ENCODE data around the gene PROZ. TPM values are rescaled to one million over a fixed set of nuclear protein-coding genes. Genes with fewer than 3 reads are reported as not detected.

Gene PROZ
- total and polyA plus RNA-seq, 2 of the 13 experiments (the other 11 are each of a cell fraction or from before 2014, with no cell fraction given): 5.6 to 22.5 TPM

DNA sequence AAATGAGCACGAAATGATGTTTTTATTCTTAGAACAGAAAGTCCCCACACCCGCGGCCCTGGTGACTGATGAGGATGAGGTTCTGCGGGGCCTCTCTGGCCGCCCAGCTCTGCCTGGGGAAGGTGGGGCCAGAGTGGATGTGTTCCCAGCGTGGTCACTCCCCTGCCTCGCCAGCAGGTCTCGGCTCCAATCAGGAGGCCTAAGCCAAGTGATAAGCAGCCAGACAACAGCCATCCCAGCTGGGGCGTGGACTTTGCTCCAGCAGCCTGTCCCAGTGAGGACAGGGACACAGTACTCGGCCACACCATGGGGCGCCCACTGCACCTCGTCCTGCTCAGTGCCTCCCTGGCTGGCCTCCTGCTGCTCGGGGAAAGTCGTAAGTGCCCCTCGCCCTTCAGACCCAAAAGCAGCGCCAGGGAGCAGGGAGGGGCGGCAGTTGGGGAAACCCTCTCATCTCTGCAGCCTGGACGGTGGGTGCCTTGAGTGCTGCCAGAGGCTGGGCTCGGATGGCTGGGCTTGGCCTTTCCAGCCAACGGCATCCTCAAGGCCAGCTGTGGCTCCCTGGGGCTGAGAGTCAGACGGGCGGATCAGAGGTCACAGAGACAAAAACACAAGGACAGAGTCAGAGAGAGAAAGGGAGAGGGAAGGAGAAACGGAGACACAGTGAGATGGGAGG, 35.8 kb upstream of the PROZ start, which contains the start of gene F10 (continued):
- TF ChIP-seq TCF12 (IDR thresholded peaks at IDR 0.05): no peak
- TF ChIP-seq TCF12 (CRISPR knock-in tag; IDR thresholded peaks at IDR 0.05): 0 out of 2 replicates have a peak, but pooled peaks have one; percentile 55
- no peak for TF ChIP-seq ZNF7 (CRISPR knock-in tag; IDR thresholded peaks at IDR 0.05)
- TF ChIP-seq SNRNP70 (IDR thresholded peaks at IDR 0.05; ENCODE audit: low read depth, low read length): no peak
- peak; percentile 96 for TF ChIP-seq ZSCAN5A (CRISPR knock-in tag; IDR thresholded peaks at IDR 0.05; ENCODE audit: borderline replicate concordance)
- TF ChIP-seq MXD4 (CRISPR knock-in tag; IDR thresholded peaks at IDR 0.05): peak; percentile 58; the same call in 1 of the 2 replicates
- TF ChIP-seq ZNF263 (CRISPR knock-in tag; IDR thresholded peaks at IDR 0.05): peak; percentile 65
- TF ChIP-seq ZKSCAN5 (CRISPR knock-in tag; IDR thresholded peaks at IDR 0.05): peak; percentile 57
- no peak for TF ChIP-seq FIP1L1 (IDR thresholded peaks at IDR 0.05; ENCODE audit: borderline replicate concordance, insufficient read depth, low read depth, low read length)
- TF ChIP-seq ZSCAN20 (CRISPR knock-in tag; IDR thresholded peaks at IDR 0.05; ENCODE audit: borderline replicate concordance): no peak; the same call in 1 of the 2 replicates
- TF ChIP-seq, protein P1, sequence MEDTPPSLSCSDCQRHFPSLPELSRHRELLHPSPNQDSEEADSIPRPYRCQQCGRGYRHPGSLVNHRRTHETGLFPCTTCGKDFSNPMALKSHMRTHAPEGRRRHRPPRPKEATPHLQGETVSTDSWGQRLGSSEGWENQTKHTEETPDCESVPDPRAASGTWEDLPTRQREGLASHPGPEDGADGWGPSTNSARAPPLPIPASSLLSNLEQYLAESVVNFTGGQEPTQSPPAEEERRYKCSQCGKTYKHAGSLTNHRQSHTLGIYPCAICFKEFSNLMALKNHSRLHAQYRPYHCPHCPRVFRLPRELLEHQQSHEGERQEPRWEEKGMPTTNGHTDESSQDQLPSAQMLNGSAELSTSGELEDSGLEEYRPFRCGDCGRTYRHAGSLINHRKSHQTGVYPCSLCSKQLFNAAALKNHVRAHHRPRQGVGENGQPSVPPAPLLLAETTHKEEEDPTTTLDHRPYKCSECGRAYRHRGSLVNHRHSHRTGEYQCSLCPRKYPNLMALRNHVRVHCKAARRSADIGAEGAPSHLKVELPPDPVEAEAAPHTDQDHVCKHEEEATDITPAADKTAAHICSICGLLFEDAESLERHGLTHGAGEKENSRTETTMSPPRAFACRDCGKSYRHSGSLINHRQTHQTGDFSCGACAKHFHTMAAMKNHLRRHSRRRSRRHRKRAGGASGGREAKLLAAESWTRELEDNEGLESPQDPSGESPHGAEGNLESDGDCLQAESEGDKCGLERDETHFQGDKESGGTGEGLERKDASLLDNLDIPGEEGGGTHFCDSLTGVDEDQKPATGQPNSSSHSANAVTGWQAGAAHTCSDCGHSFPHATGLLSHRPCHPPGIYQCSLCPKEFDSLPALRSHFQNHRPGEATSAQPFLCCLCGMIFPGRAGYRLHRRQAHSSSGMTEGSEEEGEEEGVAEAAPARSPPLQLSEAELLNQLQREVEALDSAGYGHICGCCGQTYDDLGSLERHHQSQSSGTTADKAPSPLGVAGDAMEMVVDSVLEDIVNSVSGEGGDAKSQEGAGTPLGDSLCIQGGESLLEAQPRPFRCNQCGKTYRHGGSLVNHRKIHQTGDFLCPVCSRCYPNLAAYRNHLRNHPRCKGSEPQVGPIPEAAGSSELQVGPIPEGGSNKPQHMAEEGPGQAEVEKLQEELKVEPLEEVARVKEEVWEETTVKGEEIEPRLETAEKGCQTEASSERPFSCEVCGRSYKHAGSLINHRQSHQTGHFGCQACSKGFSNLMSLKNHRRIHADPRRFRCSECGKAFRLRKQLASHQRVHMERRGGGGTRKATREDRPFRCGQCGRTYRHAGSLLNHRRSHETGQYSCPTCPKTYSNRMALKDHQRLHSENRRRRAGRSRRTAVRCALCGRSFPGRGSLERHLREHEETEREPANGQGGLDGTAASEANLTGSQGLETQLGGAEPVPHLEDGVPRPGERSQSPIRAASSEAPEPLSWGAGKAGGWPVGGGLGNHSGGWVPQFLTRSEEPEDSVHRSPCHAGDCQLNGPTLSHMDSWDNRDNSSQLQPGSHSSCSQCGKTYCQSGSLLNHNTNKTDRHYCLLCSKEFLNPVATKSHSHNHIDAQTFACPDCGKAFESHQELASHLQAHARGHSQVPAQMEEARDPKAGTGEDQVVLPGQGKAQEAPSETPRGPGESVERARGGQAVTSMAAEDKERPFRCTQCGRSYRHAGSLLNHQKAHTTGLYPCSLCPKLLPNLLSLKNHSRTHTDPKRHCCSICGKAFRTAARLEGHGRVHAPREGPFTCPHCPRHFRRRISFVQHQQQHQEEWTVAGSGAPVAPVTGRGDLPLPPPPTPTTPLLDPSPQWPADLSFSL (CRISPR knock-in tag; IDR thresholded peaks at IDR 0.05): no peak
- TF ChIP-seq ZNF543 (CRISPR knock-in tag; IDR thresholded peaks at IDR 0.05): peak; percentile 93
- TF ChIP-seq ZNF589 (CRISPR knock-in tag; conservative IDR thresholded peaks at IDR 0.05): peak; percentile 95; the same call in 1 of the 2 replicates
- no peak; the same call in none of the 2 replicates for TF ChIP-seq SMC3 (IDR thresholded peaks at IDR 0.05; ENCODE audit: low read length)
- 0 out of 2 replicates have a peak, but pooled peaks have one; percentile 69 for TF ChIP-seq ZNF276 (CRISPR knock-in tag; IDR thresholded peaks at IDR 0.05; ENCODE audit: low read depth)
- peak; percentile 52; the same call in 1 of the 2 replicates for TF ChIP-seq ZNF614 (CRISPR knock-in tag; IDR thresholded peaks at IDR 0.05; ENCODE audit: borderline replicate concordance)
- TF ChIP-seq SALL2 (CRISPR knock-in tag; IDR thresholded peaks at IDR 0.05): peak; percentile 94
- peak; percentile 98 for TF ChIP-seq ZNF354B (CRISPR knock-in tag; IDR thresholded peaks at IDR 0.05)
- peak; percentile 98 for TF ChIP-seq SNAPC2 (CRISPR knock-in tag; IDR thresholded peaks at IDR 0.05)
- TF ChIP-seq ZNF607 (CRISPR knock-in tag; IDR thresholded peaks at IDR 0.05; ENCODE audit: borderline replicate concordance): peak; percentile 90; the same call in 1 of the 2 replicates
- no peak for TF ChIP-seq SYNCRIP (IDR thresholded peaks at IDR 0.05; ENCODE audit: insufficient read depth, low read depth, low read length)

All from HepG2 (cell line).